ENCODE data around the gene MBLAC1.

MBLAC1 gene

DNA sequence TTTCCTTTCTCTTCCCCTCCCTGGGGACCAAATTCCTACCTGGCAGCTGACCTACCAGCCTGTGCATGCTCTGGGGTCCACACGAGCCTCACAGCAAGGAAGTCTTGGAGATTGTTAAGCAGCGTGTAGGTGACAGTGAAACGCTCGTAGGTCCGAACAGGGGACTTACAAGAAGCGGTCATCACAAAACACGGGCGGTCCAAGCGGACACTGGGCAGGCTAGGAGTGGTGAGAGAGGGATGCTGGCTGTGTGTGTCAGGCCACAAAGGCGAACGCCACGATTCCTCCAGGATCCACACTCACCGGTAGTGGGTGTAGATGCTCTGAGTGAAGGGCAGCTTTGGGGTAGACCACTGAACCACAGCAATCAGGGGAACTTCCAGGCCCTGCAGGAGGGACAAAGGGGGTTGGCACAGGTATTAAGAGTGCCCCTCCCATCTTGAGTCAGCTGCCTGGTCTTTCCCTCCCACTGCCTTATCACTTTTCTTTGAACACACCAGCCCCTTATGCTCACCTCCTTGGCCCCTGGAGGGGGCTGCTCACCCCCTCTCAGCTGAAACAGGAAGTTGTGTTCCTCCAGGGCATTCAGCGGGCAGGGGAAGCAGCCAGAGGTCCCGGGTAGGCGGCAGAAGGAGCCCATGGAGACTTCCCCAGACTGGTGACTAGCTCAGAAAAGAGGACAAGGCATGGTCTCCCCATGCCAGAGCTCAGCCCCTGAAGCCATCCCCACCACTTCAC, 29.7 kb downstream of the MBLAC1 start:
- Histone ChIP-seq H3K36me3 (replicated peaks) (peaks cover 39% of the 10 kb centered on the region), H3K4me3 (ENCODE audit: low read depth, low read length) (peak overlapping the region; percentile 64), H3K27ac (no peak overlapping the region), H3K27me3 (replicated peaks) (no peaks in the 10 kb centered on the region)
- TF ChIP-seq, protein P1, sequence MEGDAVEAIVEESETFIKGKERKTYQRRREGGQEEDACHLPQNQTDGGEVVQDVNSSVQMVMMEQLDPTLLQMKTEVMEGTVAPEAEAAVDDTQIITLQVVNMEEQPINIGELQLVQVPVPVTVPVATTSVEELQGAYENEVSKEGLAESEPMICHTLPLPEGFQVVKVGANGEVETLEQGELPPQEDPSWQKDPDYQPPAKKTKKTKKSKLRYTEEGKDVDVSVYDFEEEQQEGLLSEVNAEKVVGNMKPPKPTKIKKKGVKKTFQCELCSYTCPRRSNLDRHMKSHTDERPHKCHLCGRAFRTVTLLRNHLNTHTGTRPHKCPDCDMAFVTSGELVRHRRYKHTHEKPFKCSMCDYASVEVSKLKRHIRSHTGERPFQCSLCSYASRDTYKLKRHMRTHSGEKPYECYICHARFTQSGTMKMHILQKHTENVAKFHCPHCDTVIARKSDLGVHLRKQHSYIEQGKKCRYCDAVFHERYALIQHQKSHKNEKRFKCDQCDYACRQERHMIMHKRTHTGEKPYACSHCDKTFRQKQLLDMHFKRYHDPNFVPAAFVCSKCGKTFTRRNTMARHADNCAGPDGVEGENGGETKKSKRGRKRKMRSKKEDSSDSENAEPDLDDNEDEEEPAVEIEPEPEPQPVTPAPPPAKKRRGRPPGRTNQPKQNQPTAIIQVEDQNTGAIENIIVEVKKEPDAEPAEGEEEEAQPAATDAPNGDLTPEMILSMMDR (IDR thresholded peaks at IDR 0.05; ENCODE audit: low read depth, low read length, missing control alignments) = no peak
- no peak for DNase-seq
- in situ Hi-C loops (cut with HindIII; ENCODE audit: low pct_ligation_motif_present, low sequenced_read_pairs) = no loop called here

DNA sequence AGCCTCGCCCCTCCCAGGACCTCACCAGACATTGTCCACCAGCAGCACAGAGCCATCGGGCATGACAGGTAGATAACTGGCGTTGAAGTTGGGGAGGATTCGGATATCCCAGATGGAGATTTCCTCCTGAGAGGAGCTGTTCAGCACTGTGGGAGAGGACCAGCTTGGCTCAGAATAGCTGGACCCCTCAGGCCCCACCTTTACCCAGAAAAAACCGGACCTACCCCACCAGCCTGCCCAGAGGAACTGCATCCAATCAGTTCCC, 30.2 kb downstream of the MBLAC1 start:
- in situ Hi-C loops (cut with HindIII; ENCODE audit: low pct_ligation_motif_present, low sequenced_read_pairs) = no loop called here
- DNase-seq = no peak
- H3K36me3 ChIP-seq (replicated peaks) = peaks cover 39% of the 10 kb centered on the region
- no peak overlapping the region for H3K27ac ChIP-seq
- H3K4me3 ChIP-seq (ENCODE audit: low read depth, low read length) = peak overlapping the region; percentile 64
- TF ChIP-seq, protein P1 (IDR thresholded peaks at IDR 0.05; ENCODE audit: low read depth, low read length, missing control alignments) = no peak
- H3K27me3 ChIP-seq (replicated peaks) = no peaks in the 10 kb centered on the region

DNA sequence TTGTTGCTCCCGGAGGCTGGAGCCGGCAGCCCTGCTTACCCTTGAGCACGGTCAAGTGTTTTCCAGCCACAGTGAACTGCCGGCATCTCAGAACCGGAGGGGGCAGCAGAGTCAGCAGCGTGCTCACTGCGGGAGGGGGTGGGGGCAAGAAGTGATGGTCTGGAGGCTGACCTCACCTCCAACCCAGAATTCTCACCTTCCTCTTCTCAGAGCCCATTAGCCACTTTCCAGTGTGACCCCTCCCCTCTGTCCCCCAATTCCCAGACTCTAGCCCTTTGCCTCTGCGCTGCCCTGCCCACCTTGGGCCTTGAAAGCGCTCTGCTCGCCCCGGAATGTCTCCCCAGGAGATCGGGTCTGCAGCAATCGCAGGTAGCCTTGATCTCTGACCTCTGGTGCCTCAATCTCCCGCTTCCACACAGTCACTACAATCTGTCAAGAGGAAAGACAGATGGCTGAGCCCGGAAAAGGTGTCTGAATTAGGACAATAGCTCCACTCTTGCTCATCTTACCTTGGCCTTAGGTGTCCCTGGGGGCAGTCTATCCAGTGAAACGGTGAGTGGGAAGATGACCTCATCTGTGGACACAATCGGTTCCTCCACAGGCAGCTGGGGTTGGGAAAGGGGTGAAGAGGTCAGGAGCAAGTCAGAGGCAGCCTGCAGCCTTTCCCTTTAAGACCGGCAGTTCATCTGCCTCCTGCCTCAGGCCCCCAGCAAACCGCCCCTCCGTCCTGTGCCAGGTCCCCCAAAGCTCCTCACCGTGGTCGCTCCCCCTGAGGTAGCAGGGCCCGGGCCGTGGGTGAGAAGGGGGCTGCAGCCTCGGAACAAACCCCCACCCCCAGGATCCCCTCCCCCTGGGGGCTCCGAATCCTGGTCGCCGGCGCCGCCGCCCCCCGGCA, 30.8 kb downstream of the MBLAC1 start:
- peaks cover 39% of the 10 kb centered on the region for H3K36me3 ChIP-seq (replicated peaks)
- H3K4me3 ChIP-seq (ENCODE audit: low read depth, low read length) = peak overlapping the region; percentile 64
- H3K27ac ChIP-seq = peak overlapping the region; percentile 39
- TF ChIP-seq, protein P1 (IDR thresholded peaks at IDR 0.05; ENCODE audit: low read depth, low read length, missing control alignments) = peak; percentile 59
- in situ Hi-C loops (cut with HindIII; ENCODE audit: low pct_ligation_motif_present, low sequenced_read_pairs) = no loop called here
- no peak for DNase-seq
- H3K27me3 ChIP-seq (replicated peaks) = no peaks in the 10 kb centered on the region

DNA sequence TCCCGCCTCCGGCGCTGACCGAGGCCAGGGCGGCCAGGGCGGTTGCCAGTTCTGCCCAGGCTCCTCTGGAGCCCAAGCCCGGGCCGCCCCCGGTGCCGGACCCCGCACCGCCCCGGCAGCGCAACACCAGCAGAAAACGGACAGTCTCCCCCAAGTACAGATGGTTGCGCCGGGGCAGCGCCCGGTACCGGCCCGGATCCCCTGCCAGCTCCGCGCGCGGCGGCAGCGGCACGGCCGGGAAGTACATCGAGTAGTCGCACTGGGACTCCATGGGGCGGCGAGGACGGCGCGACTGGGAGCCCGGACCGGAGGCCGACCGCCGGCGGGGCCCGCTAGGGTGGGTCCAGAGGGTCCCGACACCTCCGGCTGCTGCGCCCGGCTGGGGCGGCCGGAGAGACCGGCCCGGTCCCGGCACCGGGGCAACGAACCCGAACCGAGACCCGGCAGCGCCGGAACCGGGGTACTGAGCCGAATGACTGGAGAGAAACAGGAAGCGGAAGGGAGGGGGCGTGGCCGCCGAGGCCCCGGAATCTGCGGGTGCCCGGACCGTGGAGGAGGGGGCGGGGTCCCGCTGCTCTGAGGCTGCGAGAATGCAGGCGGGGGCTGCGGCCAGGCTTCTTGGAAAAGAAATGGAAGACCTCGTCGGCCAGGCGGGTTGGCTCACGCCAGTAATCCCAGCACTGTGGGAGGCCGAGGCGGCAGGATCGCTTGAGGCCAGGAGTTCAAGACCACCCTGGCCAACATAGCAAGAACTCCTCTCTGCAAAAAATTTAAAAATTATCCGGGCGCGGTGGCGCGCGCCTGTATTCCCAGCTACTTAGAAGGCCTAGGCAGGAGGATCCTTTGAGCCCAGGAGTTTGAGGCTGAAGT, 31.7 kb downstream of the MBLAC1 start, which contains the start of gene TRAPPC14:
TSS of gene TRAPPC14 (minus strand) at position 495 of the 870 bp plus-strand sequence. CDS start at position 271, 224 bp downstream.
- Histone ChIP-seq H3K27ac (peak within 1 kb of the TSS; percentile 39), H3K36me3 (replicated peaks) (peaks cover 35% of the 10 kb centered on the region), H3K4me3 (ENCODE audit: low read depth, low read length) (peak within 1 kb of the TSS; percentile 64), H3K27me3 (replicated peaks) (no peaks in the 10 kb centered on the region)
- peak; percentile 81 for DNase-seq
- TF ChIP-seq, protein P1 (IDR thresholded peaks at IDR 0.05; ENCODE audit: low read depth, low read length, missing control alignments) = no peak
- in situ Hi-C loops (cut with HindIII; ENCODE audit: low pct_ligation_motif_present, low sequenced_read_pairs) = no loop called here

DNA sequence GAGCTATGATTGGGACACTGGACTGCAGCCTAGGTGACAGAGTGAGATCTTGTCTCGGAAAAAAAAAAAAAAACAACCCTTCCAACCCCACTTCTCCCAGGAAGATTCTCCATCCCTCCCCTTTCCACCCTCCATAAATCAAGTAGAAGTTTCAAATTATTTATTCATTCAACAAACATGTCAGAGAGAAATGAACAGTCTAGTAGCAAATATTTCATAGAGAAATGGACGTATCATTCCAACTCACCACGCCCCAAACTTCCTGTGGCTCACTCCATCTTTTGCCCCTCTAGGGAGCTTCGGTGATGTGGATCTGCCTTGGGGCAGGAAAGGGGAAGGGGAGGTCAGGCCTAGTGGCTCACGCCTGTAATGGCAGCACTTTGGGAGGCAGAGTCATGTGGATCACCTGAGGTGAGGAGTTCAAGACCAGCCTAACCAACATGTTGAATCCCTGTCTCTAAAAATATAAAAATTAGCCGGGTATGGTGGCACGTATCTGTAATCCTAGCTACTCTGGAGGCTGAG, 32.4 kb downstream of the MBLAC1 start:
- H3K36me3 ChIP-seq (replicated peaks) = peaks cover 29% of the 10 kb centered on the region
- TF ChIP-seq, protein P1 (IDR thresholded peaks at IDR 0.05; ENCODE audit: low read depth, low read length, missing control alignments) = peak; percentile 1
- in situ Hi-C loops (cut with HindIII; ENCODE audit: low pct_ligation_motif_present, low sequenced_read_pairs) = no loop called here
- no peaks in the 10 kb centered on the region for H3K27me3 ChIP-seq (replicated peaks)
- no peak for DNase-seq
- no peak overlapping the region for H3K27ac ChIP-seq
- peak overlapping the region; percentile 64 for H3K4me3 ChIP-seq (ENCODE audit: low read depth, low read length)

All from brain microvascular endothelial cell (primary cell).